BJ (cell line): ENCODE measurements around the gene GALK1. TPM values are rescaled to one million over a fixed set of nuclear protein-coding genes. Genes with fewer than 3 reads are reported as not detected.
A peak's percentile ranks its signal among the peaks of the same experiment; 100 is the strongest.

Experiments used
- CTCF ChIA-PET: fragments of 350-600 bp; formaldehyde crosslinking; extraction: SDS; loops from one replicate; lab custom pipeline; 2021; ENCODE audit warnings: antibody characterized with exemption, inconsistent platforms; lab: Yijun Ruan, JAX
- POLR2A ChIA-PET: fragments of 300-600 bp; sonication (Branson Sonifier 250); formaldehyde crosslinking; extraction: SDS; loops from one replicate; lab custom pipeline; 2021; ENCODE audit warnings: antibody characterized with exemption; lab: Charles Lee
- DNase-seq: peaks from one replicate; pipeline ENCODE4 v3.0.0-alpha.2; 2011; ENCODE audit warnings: low read depth
- H3K27me3 ChIP-seq: 2 replicates; pipeline ENCODE4 v1.6.0; 2011; ENCODE audit warnings: low read length; ENCODE audit not compliant: control insufficient read depth, insufficient read depth
- H3K36me3 ChIP-seq: 2 replicates; pipeline ENCODE4 v1.5.1; 2011; ENCODE audit warnings: low read length; ENCODE audit not compliant: control insufficient read depth, insufficient read depth
- H3K4me3 ChIP-seq: 2 replicates; pipeline ENCODE4 v1.5.1; 2011; ENCODE audit warnings: low read depth, mild to moderate bottlenecking, control low read depth, low read length
- polyA plus RNA-seq: library from polyadenylated mRNA; depleted of rRNA; stranded (reverse); fragments of >200 nt; gene quantifications from 2 replicates; pipeline ENCODE4 v1.2.3, GENCODE V29; 2011
- TF ChIP-seq, protein P1 (sequence below): IDR thresholded peaks from 2 replicates; pipeline ENCODE4 v1.5.1; 2011; ENCODE audit warnings: low read depth, mild to moderate bottlenecking, control low read depth, inconsistent platforms, low read length, moderate library complexity; ENCODE audit not compliant: insufficient read depth

Gene GALK1
- polyA plus RNA-seq, 1 experiment: 35.8 TPM

DNA sequence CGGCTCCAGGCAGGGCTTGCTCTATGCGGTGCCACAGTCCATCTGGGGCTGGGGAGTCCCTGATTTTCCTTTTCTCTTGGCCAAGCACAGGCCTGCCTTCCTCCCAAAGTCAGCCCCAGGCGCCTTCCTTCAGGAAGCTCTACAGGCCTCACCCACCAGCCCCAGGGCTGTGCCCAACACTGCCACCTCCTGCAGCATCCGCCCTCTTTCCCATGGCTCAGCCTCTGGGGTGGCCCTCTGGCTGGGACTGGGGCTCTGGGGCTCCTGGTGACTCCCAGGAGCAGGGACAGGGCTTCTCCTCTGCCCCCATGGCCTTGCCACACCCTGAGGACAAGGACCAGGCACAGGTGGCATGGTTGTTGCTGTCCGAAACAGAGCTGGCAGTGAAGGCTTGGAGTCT is 42.9 kb downstream of the GALK1 start:
- CTCF ChIA-PET: interaction anchor here (0.6 to 0.8 kb wide), 3 partner anchors 17 to 160 kb away, joined by 3 to 4 read pairs (median 3); no protein-coding TSS in a partner anchor

GRCh38 chr17:75721463-75722011 is 43.5 kb downstream of the GALK1 start:
- CTCF ChIA-PET: interaction anchor here (0.6 to 2.4 kb wide), 5 partner anchors 16 to 160 kb away, joined by 3 to 9 read pairs (median 3); no protein-coding TSS in a partner anchor
- Histone ChIP-seq H3K36me3 (no peaks in the 10 kb centered on the region), H3K4me3 (peak overlapping the region; percentile 37), H3K27me3 (peaks cover 18% of the 10 kb centered on the region)
- TF ChIP-seq, protein P1, sequence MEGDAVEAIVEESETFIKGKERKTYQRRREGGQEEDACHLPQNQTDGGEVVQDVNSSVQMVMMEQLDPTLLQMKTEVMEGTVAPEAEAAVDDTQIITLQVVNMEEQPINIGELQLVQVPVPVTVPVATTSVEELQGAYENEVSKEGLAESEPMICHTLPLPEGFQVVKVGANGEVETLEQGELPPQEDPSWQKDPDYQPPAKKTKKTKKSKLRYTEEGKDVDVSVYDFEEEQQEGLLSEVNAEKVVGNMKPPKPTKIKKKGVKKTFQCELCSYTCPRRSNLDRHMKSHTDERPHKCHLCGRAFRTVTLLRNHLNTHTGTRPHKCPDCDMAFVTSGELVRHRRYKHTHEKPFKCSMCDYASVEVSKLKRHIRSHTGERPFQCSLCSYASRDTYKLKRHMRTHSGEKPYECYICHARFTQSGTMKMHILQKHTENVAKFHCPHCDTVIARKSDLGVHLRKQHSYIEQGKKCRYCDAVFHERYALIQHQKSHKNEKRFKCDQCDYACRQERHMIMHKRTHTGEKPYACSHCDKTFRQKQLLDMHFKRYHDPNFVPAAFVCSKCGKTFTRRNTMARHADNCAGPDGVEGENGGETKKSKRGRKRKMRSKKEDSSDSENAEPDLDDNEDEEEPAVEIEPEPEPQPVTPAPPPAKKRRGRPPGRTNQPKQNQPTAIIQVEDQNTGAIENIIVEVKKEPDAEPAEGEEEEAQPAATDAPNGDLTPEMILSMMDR: no peak
- POLR2A ChIA-PET: no interaction called here
- DNase-seq: no peak

More for the DNA sequence above, 42.9 kb downstream of the GALK1 start:
- TF ChIP-seq, protein P1: no peak
- Histone ChIP-seq H3K27me3 (peaks cover 18% of the 10 kb centered on the region), H3K36me3 (no peaks in the 10 kb centered on the region), H3K4me3 (no peak overlapping the region)
- POLR2A ChIA-PET: no interaction called here
- DNase-seq: no peak

DNA sequence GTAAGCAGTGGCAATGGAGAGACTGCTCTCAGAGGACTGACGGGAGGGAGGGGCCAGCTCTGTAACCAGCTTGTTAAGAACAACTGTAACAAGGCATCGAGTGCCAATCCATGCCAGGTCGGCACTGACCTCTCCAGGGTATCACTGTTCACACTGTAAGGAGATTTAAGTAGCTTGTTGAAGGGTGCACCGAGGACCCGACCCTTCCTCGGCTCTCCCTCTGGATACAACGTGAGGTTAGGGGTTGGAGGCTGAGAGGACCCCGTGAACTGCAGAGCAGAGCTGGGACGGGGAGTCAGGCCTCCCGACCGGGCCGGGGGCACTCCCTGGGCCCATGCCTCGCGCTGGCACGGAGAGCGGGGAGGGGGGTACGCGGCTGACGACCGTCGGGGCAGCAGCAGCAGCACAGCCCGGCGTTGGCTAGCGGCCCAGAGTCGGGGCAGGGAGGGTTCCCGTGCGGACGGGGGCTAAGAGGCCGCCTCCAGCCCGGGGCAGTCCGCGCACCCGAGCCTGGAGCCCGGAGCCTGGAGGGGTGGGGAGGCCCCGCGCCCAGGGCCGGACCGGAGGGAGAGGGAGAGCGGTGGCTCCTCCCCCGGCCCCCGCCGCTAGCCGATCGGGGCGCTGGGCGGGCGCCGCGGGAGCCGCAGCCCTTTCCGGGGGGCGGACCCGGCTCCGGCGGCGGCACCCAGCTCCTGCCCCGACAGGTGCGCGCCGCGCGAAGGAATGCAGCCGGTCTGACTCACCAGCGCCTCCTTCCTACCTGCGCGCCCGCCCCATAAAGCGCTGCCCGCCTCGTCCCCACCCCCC is 44.1 kb downstream of the GALK1 start, which contains the start of gene ITGB4:
ITGB4 (plus strand) TSS at position 804 of the 807 bp plus-strand sequence. CDS start 3,245 bp downstream, outside the sequence.
- Histone ChIP-seq H3K4me3 (peak within 1 kb of the TSS; percentile 37), H3K36me3 (no peaks in the 10 kb centered on the region), H3K27me3 (peaks cover 18% of the 10 kb centered on the region)
- CTCF ChIA-PET: interaction anchor here (0.8 to 2.4 kb wide), 5 partner anchors 27 to 42 kb away, joined by 3 to 9 read pairs (median 3); no protein-coding TSS in a partner anchor
- no peak for DNase-seq
- TF ChIP-seq, protein P1: no peak
- POLR2A ChIA-PET: no interaction called here

DNA sequence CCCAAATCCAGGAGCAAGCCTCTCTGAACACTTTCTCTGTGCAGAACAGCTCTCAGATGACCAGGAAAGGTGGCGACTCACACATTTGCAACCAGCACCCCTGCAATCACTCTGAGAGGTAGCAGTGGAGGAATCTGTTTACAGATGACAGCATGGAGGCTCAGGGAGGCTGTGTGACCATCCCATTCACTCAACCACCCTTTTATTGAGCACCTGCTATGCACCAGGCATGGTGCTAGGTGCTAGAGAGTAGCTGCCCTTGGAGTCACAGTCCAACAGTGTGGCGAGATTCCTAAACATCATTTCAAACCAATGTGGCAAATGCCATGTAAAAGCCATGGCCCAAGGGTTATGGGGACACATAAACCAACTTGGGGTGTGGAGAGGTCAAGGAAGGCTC is 45.3 kb downstream of the GALK1 start:
- DNase-seq: no peak
- CTCF ChIA-PET: interaction anchor here (1.0 to 2.4 kb wide), 7 partner anchors 13 to 118 kb away, joined by 3 to 9 read pairs (median 3); no protein-coding TSS in a partner anchor
- TF ChIP-seq, protein P1: no peak
- POLR2A ChIA-PET: no interaction called here
- Histone ChIP-seq H3K36me3 (no peaks in the 10 kb centered on the region), H3K4me3 (no peak overlapping the region), H3K27me3 (peaks cover 18% of the 10 kb centered on the region)

DNA sequence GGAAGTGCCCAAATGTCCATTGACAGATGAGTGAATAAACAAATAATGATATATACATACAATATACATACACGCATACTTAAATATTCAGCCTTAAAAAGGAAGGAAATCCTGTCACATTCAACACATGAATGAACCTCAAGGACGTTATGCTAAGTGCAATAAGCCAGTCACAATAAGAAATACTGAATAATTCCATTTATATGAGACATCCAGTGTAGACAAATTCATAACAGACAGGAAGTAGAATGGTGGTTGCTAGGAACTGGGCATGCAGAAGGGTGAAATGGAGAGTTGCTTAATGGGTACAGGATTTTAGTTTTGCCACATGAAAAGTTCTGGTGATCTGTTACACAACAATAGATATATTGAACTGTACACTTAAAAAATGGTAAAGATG is 52.5 kb downstream of the GALK1 start:
- DNase-seq: no peak
- TF ChIP-seq, protein P1: no peak
- Histone ChIP-seq H3K27me3 (no peaks in the 10 kb centered on the region), H3K36me3 (peaks cover 1% of the 10 kb centered on the region; the same call in 1 of the 2 replicates), H3K4me3 (no peak overlapping the region)
- POLR2A ChIA-PET: no interaction called here
- CTCF ChIA-PET: interaction anchor here (1.0 kb wide), 1 partner anchor 51 kb away, joined by 3 read pairs; no protein-coding TSS in a partner anchor
